Activated CD4-positive, CD25-positive, alpha-beta regulatory T cell treated with anti-CD3 and anti-CD28 coated beads, Interleukin-2, amount 50 U/mL, for 72 hours (primary cell): ENCODE results near the gene UBE2J1.

Experiments
- DNase-seq: peaks from one replicate; pipeline ENCODE4 v3.0.0; 2021

UBE2J1 gene

DNA sequence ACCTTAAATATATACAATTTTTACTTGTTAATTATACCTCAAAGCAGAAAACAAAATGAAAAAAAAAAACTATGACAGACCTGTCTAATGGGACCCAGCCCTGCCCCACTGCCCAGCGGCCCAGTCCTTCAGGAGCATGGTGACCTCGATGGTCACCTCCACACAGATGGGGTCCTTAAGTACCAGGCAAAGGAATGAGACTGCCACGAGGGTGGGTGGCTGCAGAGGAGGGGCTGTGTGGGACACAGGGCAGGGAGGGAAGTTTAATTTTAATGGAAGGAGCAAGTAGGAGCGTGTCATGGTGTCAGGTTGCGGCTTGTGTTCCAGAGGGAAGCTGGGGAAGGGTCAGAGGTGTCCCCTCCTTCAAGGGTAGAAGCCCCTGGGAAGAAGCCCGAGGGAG is 66.0 kb downstream of the UBE2J1 start:
- no peak for DNase-seq

DNA sequence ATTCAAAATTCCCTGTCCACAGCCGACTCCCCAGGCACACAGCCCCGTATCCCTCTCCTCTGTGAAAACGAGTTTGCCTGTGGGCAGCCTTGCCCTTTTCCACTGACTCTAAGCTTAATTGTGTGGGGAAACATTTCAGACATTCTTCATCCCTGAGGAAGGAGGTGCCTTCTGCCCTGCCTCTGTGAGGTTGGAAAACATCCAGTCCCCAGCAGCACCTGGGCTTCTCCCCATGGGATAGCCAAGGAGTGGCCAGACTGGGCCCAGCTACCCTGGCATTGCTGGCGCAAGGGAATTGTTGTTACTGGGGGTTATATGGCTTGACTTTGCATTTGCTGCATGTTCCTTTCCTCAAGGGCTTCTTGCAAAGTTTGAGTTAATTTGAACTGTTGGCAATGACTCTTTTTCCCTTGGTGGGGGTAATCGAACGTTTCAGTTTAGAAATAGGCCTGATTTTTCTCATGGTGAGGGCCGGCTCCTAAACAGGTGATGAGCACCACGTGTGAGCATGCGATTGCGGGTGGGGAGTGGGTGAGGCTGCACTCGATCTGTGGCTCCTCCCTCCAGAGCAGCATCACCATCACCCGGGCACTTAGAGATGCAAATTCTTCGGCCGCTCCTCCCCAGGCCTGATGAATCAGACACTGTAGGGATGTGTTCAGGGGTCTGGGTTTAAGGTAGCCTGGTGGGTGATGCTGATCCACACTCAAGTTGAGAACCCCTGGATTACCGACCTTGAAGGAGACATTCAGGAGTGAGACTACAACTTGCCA is 67.4 kb downstream of the UBE2J1 start:
- no peak for DNase-seq

- DNase-seq: no peak
These were observed 68.4 kb downstream of the UBE2J1 start for GRCh38 chr6:89284081-89284480.

DNA sequence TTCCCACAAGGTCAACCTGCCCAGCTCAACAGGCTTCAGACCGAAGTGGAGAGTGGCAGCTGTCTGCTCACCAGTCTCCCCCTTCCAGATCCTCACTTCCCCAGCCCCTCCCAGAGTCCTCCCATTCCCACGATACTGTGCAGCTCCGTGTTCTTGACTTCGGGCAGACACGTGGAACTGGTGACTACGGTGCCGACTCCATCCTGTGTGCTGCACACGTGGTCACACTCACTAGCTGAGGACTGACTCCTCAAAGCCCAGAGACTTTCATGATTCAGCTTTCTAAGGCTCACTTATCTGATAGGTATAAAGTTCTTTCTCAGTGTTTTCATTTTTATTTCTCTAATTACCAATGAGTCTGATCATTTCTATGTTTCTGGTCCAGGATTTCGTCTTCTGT is 69.8 kb downstream of the UBE2J1 start:
- DNase-seq: no peak

- peak; percentile 36 for DNase-seq
These were observed 70.7 kb downstream of the UBE2J1 start for GRCh38 chr6:89281779-89282246.

DNA sequence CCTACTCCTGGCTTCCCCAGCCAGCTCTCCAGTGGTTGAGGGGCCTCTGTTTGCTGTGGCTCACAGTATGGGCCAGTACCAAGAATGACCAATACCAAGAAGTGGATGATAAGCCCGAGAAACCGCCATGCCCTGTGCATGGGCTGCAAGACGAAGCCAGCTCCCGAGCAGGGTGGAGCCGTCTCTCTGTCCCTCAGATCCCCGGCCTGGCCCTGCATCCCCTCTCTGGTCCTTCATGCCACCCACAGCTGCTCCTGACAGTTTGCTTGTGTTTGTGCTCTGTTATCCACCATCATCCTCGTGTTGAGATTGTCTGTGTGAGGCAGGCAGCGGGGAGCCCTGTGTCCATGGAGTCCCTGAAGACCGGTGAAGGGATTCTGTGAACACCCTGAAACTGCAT is 73.6 kb downstream of the UBE2J1 start:
- DNase-seq: no peak
